ENCODE data around the gene PROM1.

Gene PROM1

DNA sequence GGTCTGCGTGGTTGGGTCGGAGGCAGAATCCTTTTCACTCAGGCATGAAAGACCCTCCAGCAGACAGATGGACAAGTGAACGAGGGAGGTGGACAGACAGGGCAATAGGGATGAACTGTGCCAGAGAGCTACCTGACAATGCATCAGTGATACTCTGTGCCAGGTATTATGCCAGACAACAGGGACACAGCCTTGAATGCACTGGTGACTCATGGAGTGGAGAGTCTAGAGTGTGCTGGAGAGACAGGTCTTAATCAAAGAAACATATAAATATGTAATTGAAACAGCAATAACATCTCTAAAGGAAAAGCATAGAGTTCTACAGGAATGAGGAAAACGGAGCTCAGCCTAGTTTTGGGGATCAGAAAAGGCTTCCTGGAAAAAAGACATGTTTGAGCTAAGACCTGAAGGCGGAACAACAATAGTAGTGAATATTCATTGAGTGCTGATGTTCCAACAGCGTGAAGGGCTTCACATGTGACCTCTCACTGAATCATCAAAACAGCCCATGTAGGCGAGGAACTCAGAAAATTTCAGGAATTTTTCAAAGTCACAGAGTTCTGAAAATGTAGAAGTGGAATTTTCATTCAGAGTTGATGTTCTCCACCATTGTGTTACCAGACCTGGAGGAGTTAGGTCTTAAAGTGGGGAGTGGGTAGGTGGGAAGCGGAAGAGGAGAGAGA is 100.8 kb downstream of the PROM1 start:
- no peak for DNase-seq

DNA sequence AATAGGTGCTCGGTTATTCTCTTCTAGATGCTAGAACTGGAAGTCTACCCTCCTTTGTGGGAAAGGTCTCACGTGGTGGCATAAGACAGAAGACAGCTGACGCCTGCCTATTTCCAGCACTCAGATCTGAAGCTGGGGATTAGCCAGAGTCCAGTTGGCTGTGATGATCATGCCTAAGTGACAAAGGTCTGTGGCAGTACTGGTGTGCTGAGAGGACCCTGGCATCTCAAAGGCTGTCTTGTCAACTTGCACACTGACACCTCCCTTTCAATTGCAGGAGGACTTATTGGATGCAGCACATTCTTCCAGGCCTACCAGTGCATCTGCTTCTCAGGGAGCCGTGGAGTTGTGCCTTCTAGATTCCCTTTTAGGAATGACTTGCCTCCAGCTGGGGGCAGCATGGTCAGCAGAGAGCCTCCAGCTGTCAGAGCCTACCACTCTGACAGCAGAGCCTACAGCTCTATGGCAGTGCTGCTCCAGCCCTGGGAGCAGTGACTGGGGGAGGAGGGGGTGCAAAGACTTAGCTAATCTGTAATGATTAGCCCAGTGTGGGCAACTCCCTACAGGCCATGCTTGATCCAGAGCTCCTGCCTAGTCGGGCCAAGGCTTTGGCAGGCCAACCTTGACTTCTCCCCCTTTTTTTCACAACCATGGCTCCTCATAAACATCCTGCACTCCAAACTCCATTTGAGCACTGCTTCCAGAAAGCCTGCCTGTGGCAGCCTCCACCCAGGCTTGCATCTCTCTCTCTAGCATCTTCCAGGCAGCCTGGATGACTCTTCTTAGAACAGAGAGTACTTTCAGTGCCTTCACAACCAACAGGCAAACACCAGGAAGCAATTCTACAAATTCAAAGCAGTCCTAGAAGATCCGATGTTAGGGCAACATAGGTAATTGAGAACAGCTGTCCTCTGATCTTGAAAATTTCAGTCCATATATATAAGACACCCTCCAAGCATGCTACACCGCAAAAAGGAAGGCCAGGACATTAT is 107.1 kb downstream of the PROM1 start:
- DNase-seq, result no peak

DNA sequence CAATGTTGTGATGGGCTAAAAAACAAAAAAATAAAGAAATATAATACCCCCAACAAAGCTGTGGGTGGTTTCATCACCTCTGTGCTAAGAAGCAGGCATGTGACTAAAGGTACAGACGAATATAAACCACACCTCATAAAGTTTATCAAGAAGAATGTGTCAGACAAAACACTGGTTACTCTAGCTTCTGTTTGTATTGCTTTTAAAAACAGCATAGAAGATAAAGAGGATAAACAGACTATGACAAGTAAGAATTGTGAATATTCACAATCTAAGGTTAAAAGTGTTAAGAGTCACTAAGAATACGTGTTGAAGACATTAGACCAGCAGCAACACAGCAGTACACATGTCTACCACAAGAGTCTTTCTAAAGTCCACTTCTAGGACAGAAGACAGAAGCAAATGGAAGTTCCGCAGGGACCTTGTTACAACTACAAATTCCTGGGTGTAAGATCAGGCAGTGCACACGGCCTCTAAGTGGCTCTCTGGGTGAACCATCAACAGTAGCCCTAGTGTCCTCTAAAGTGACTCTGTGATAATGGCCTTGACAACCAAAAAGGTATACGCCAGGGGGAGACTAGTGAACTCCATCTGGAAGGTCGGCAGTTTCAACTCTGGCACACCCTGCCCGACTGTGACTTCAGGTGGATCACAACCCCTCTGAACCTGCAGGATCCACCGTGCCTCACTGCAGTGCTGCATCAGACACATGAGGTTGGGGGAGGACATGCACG is 112.6 kb downstream of the PROM1 start:
- no peak for DNase-seq

DNA sequence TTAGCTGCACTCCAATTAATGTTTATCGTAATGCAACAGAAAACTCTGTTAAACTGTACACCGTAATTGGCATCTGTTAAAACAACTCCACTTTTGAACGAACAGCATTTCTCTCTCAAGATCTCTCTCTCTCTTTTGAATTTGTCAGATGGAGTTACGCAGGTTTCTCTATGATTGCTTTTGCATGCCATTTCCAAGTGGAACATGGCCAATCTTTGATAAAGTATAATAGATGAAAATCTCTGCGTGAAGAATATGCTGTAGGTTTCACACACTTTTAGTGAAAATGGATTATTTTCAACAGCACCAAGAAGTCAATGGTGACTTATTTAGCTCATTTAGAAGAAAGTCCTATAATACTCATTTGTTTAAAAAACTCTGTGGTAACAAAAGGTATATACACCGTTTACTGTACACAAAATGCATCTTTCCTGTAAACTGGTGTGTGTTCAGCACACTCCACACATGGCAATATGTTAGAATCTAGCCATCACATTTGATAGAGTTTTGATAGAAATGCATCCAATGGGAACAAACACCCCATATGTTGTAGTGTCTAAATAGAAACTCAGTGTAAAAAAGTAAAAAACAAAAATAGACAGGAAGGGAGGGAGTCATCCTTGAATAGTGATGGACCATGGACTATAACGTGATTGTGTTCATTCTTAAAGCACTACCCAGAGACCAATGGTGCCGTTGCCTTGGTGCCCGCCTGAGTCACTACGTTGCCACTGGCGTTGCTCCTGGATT is 115.1 kb downstream of the PROM1 start:
- DNase-seq, result no peak

DNA sequence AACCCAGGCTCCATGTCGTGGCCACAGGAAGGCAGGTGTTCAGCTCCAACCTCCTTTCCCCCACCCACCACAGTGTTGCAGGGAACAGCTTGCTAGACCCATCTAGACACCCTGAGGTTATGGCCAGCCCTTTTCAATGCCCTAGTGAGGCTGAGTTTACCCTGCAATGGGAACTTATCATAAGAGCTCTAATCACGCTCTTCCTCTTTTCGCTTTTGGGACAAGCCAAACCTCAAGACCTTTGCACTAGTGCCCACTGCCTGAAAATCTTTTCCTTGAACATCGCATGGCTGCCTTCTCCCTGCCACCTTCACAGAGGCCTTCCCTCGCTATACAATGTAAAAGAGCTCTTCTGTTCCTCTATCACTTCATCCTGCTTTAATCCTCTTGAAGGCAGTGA is 118.5 kb downstream of the PROM1 start:
- DNase-seq, result no peak

DNA sequence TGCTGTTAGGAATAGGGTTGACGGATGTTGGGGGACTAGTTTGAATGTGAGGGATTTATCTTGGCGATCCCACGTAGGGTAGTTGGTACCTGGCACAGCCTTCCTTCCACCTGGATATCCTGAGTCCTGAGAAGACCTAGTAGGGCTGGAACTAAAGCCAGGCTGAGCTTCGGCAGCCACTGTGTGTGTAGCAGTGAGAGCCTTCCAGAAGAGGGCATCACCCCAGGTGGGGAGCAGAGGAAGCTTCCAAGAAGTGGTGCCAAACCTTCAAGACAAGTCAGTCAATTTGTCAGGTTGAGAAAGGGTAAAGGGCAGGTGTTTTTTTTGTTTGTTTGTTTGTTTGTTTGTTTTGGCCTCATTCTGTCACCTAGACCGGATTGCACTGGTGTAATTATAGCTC is 119.7 kb downstream of the PROM1 start:
- no peak for DNase-seq

DNA sequence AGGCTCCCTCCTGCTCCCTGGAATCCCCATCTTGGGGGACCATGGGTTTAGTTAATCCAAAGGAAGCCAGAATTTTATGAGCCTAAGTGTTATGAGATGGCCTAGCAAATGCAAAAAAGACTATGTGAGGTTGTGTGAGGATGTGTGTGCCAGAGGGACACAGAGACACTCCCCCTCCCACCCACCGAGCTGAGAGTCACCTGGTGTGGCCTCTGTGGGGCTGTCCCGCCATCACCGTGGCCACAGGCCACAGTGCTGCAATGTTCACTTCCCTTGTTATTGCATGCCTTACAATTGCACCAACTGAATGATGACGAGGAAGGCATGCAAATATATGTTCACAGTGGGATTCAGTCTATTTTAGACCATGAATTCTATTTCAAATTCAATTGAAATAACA is 120.2 kb downstream of the PROM1 start:
- DNase-seq, result peak; percentile 4

DNA sequence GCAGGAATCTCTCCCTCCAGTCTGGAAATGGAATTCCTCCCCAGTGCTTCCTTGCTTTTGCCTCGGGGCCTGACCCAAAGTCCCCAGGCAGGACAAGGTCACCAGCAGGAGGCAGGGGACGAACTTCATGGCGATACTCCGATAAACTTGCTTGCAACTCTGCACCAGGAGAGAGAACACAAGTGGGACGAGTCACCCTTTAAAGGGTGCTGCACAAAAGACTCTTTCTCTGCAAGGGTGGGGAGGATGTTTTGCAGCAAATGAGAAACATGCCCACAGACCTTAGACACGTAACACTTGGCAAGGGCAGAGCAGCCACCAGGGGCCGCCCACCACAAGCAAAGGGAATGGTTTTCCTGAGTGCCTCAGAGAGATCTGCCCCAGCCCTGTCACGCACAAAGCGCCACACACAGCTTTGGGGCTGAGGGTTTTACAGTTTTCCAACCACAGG is 120.8 kb downstream of the PROM1 start, which contains the start of gene FGFBP2:
Gene FGFBP2 (minus strand): TSS at position 175 of the 451 bp plus-strand sequence. CDS start 46 bp downstream, at position 129.
- DNase-seq, result peak; percentile 16

DNA sequence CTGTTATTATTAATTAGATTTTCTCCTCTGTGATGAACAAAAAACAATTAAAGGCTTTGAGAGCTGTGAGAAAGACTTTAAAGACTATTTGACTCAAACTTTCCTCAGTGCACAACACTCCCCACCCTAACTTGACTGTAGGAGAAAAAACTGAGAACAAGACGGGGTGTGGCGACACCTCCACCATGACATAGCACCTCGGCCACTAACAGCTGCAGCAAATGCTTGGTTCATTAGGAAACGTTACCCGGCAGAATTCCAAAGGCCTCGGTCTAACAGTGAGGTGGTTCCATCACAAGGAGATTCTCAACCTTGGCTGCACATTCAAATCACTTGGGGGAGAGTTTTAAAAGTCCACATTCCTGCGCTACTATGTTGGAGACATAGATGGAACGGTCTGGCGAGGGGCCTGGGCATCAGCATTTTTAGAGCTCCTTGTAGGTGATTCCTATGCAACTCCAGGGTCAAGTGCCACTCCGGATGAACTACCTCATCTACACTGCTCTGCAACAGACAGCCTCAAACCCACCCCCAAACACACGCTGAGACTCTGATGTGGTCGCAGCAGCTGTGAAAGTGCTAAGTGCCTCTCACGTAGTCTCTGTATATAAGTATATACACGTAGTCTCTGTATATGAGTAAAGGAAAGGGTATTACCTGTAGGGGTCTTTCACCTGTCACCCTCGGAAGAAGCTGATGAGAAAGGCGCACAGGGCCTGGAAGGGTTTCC is 121.9 kb downstream of the PROM1 start:
- DNase-seq, result no peak

DNA sequence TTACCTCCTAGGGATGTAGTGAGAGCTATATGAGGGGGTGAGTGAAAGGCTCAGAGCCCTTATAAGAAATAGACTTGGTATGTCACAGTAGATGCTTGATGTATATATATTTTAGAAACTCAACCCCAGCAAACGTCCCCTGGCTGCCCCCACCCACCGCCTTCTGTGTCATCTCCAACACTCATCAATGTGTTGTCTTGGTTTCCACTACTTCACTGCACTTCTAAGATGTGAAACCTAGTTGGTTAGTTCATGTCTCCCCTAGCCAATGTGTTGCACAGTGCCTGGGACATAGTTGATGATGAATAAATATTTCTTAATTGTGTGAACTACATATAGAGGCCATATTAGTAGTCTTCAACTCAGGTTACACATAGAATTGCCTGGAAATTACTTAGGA is 125.3 kb downstream of the PROM1 start:
- no peak for DNase-seq

DNA sequence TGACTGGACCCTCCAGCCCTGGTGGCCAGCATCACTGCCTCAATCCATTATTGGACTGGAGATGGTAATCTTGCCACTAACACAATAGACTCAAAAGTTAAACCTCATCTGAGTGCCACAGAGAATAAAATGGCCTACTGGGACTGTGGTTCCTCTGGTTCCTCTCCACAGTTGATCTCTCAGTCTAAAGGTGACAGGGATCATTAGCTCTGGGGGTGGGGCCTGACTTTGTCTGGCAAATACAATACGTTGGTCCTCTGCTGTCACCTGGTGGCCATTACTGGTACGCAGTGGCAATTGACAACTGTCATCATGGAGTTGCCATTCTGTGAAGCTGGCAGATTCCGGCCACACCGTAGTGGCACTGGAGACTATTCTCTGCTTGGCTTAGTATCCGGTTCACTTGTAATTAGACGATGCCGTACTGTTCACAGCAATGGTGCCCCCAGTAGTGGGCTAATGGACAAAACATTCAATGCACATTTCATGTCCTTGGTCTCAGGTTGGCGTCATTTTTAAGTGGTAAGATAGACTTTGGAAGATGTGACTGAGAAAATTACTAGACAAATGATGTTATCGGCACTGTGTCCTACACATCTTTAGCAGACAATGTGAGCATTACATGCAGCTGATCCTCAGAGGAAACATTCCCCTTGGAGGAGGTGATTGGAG is 127.5 kb downstream of the PROM1 start:
- DNase-seq, result peak; percentile 67

DNA sequence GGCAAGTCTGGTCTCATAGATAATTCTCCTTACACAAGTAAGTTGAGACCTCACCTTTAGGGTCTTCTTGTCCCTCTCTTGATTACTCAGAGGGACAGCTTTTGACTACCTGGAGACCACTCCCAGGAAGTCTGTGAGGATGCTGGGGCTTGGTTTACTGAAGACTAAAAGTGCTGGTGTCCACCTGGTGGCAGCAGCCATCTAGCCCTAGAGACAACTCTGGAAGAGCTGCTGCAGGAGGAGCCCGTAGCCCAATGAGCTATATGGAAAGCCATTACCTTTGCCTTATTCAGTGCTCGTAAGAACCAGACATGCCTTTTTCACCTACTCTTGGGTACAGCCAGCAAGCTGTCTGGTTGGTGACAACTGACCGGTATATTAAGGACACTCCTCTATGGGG is 128.2 kb downstream of the PROM1 start:
- DNase-seq, result no peak

DNA sequence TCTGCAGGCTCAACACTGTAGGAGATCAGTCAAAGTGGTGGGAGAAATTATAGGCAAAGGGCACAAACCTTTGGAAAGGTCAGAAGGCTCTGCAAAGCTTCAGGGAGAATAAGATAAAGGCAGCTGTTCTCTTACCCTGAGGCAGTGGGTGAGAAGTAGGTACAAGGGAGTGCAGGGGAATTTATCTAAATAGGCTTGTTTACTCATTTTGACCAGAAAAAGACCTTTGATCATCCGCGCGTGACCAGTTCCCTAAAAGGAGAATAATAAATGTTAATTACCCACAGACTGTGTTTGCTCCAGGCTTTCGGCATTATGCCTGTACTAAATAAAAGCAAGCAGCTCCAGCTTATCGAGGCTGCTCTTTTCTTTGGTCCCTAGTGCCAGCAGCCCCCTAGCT is 130.2 kb downstream of the PROM1 start:
- DNase-seq, result no peak

DNA sequence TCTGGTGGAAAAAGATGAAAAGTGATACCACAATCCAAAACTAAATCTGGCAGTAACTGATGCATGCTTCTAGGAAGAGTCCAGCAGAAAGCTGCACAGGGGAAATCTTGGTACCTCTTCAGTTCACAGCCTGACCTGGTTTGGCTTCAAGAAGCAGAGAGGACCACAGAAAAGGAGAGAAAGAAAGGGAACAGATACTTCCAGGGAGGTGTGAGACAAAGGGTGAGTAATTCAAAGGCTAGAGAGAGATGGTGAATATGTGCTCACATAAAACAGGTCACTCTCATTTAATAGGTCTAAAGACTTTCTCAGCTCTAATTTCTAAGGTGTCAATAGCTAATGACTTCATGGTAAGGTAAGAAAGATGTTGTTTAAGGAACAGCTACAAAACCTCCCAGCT is 132.0 kb downstream of the PROM1 start:
- DNase-seq, result no peak

DNA sequence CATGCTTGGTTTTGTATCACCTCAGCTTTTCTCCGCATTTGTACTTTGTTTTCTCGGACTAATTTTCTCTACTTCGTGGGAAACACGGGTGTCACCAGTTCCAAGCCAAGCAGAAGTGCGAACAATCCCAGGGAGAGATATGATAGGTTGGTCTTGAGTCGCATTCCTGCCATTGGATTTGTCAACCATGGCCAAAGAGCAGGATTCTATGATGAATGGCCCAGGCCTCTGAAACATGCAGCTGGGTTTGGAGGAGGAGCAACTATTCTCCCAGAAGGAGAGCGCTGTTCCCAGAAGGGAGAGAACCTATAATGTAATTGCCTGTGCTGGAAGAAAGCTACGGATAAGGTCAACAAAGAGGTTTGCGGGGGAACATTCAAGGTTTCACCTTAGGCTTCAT is 135.0 kb downstream of the PROM1 start:
- DNase-seq, result no peak

DNA sequence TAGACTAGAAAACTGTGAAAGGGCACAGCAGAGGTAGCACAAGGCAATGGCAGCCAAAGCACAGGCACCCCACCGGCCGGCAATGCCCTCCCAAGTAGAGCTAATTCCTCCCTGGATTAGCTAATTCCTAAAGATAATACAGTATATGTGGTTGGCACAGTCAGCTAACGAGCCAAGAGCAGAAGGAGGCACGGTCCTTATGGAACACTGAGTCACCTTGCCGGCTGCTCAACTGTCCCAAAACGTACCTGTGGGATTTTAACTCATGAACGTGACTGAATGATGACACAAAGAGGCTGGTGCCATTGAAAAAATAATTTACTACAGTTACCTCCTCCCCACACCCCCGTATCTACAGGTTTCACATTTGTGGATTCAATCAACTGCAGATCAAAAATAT is 136.1 kb downstream of the PROM1 start:
- DNase-seq, result no peak

DNA sequence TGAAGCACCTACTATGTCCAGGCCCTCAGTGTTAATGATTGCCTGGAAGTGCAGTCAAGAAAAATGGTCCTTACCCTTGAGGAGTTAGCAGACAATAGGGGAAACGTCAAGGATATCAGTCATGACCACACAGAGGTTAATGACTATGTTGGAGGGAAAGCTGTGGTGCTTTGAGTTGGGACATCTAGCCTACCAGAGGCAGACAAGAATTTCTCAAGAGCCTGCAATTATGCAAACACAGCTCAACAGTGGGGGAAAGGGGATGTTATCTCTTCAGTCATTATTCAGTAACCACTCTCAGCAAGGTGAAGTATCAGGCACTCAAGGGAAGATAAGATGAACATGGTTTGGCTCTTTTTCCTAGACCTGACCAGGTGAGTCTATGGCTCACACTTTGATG is 138.3 kb downstream of the PROM1 start:
- no peak for DNase-seq

DNA sequence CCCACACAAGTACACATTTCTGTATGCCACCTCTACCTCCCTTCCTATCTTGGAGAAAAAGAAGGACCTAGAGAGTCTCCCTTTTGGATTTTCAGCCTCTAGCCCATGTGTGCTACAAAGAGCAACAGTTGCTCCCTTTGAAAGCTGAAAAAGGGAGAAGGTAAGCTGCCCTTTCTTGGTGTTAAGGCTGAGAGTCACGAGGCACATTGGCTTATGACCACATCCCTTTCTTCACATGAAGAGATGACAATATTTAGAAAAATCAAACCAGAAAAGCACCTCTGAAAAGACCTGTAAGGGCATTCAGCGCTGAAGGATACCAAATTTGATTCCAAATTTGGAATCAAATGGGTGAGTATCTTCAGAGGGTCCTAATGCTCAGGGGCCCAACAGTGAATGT is 138.9 kb downstream of the PROM1 start:
- no peak for DNase-seq

DNA sequence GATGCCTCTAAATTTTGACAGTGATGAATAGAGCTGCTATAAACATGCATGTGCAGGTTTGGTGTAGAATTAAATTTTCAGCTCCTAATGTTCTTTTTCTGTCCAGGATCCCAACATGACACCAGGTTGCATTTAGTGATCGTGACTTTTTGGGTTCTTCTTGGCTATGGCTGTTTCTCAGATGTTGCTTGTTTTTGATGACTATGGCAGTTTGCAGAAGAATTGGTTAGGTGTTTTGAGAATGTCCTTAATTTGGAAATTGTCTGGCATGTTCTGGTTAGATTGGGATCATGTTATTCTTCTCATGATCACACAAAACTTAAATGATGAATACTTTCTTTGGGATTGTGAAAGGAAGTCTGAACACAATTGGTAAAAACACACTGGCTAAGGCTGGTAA is 141.5 kb downstream of the PROM1 start:
- no peak for DNase-seq

DNA sequence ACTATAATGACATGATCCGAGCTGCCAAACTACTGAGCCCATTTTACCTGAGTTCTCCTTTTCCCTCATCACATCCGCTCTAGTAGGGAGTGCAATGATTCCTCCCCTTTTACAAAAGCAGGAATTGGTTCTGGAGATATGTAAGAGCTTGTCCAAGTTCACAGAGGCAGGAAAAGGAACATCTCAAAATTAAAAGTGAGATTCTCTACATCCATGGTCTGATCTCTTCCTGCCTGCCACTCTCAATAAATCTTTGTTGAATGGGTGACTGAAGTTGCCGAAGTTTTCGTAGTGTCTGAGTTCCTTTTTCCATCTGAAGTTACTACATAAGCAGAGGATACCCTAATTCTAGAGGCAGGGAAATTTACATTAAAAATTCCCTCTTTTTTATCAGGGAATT is 145.2 kb downstream of the PROM1 start, which contains the start of gene FGFBP1:
Gene FGFBP1 (minus strand): TSS at position 101 of the 400 bp plus-strand sequence. CDS start 2,108 bp downstream, outside the sequence.
- DNase-seq, result no peak

DNA sequence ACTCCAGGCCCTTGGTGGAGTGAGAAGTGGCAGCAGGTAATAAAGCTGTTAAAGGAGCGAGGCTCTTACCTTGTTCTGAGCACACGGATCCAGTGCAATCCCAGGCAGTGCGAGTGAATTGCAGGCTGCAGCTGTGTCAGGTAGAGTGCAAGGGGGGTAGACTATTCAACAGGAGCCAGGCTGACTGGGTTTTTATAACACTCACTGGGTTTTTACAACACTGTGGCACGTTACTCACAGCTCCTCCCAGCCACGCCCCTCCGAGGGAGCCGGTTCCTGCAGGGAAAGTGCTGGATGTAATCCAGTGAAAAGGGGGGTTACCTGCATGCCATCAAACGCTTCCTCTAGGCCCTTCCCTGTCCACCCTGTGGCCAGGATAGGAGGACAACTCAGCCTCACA is 145.6 kb downstream of the PROM1 start:
- DNase-seq, result no peak
